ENCODE results near the gene AHNAK.

DNA sequence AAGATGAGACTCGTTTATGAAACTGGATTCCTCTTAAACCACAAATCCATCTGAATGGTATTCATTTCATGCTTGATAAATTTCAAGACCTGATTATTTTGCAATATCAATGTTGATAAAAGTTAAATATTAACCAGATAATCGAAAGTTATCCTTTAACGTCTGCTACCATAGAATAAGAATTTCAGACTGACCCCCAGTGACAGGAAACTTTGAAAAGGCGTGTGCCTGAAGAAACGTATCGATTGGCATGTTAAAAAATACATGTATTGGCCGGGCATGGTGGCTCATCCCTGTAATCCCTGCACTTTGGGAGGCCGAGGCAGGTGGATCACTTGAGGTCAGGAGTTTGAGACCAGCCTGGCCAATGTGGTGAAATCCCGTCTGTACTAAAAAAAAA is 113.9 kb downstream of the AHNAK start:
- TF ChIP-seq, protein P1, sequence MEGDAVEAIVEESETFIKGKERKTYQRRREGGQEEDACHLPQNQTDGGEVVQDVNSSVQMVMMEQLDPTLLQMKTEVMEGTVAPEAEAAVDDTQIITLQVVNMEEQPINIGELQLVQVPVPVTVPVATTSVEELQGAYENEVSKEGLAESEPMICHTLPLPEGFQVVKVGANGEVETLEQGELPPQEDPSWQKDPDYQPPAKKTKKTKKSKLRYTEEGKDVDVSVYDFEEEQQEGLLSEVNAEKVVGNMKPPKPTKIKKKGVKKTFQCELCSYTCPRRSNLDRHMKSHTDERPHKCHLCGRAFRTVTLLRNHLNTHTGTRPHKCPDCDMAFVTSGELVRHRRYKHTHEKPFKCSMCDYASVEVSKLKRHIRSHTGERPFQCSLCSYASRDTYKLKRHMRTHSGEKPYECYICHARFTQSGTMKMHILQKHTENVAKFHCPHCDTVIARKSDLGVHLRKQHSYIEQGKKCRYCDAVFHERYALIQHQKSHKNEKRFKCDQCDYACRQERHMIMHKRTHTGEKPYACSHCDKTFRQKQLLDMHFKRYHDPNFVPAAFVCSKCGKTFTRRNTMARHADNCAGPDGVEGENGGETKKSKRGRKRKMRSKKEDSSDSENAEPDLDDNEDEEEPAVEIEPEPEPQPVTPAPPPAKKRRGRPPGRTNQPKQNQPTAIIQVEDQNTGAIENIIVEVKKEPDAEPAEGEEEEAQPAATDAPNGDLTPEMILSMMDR (IDR thresholded peaks at IDR 0.05; ENCODE audit: insufficient read depth, low read length): no peak
- TF ChIP-seq, protein P2, sequence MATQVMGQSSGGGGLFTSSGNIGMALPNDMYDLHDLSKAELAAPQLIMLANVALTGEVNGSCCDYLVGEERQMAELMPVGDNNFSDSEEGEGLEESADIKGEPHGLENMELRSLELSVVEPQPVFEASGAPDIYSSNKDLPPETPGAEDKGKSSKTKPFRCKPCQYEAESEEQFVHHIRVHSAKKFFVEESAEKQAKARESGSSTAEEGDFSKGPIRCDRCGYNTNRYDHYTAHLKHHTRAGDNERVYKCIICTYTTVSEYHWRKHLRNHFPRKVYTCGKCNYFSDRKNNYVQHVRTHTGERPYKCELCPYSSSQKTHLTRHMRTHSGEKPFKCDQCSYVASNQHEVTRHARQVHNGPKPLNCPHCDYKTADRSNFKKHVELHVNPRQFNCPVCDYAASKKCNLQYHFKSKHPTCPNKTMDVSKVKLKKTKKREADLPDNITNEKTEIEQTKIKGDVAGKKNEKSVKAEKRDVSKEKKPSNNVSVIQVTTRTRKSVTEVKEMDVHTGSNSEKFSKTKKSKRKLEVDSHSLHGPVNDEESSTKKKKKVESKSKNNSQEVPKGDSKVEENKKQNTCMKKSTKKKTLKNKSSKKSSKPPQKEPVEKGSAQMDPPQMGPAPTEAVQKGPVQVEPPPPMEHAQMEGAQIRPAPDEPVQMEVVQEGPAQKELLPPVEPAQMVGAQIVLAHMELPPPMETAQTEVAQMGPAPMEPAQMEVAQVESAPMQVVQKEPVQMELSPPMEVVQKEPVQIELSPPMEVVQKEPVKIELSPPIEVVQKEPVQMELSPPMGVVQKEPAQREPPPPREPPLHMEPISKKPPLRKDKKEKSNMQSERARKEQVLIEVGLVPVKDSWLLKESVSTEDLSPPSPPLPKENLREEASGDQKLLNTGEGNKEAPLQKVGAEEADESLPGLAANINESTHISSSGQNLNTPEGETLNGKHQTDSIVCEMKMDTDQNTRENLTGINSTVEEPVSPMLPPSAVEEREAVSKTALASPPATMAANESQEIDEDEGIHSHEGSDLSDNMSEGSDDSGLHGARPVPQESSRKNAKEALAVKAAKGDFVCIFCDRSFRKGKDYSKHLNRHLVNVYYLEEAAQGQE (IDR thresholded peaks at IDR 0.05; ENCODE audit: insufficient replicate concordance, low read depth): no peak
- TF ChIP-seq POLR2AphosphoS5 (IDR thresholded peaks at IDR 0.05; ENCODE audit: low read depth) (no peak), GABPA (IDR thresholded peaks at IDR 0.05; ENCODE audit: low read depth) (no peak)
